ENCODE data around the gene ZNF460. TPM values are rescaled to one million over a fixed set of nuclear protein-coding genes. Genes with fewer than 3 reads are reported as not detected.

Gene ZNF460
- total RNA-seq, 1 experiment from 2014 or later: 68.2 TPM

- TF ChIP-seq, protein P1, sequence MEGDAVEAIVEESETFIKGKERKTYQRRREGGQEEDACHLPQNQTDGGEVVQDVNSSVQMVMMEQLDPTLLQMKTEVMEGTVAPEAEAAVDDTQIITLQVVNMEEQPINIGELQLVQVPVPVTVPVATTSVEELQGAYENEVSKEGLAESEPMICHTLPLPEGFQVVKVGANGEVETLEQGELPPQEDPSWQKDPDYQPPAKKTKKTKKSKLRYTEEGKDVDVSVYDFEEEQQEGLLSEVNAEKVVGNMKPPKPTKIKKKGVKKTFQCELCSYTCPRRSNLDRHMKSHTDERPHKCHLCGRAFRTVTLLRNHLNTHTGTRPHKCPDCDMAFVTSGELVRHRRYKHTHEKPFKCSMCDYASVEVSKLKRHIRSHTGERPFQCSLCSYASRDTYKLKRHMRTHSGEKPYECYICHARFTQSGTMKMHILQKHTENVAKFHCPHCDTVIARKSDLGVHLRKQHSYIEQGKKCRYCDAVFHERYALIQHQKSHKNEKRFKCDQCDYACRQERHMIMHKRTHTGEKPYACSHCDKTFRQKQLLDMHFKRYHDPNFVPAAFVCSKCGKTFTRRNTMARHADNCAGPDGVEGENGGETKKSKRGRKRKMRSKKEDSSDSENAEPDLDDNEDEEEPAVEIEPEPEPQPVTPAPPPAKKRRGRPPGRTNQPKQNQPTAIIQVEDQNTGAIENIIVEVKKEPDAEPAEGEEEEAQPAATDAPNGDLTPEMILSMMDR (IDR thresholded peaks at IDR 0.05; ENCODE audit: unreplicated experiment): no peak
- Mint-ChIP-seq H3K4me3 (ENCODE audit: low read depth, unreplicated experiment) (no peak overlapping the region), H3K36me3 (ENCODE audit: insufficient read depth, unreplicated experiment) (peaks cover 28% of the 10 kb centered on the region), H3K9me3 (ENCODE audit: low read depth, unreplicated experiment) (peaks cover 11% of the 10 kb centered on the region), H3K27ac (ENCODE audit: unreplicated experiment) (no peak overlapping the region), H3K4me1 (ENCODE audit: low read depth, unreplicated experiment) (peaks cover 21% of the 10 kb centered on the region), H3K27me3 (ENCODE audit: unreplicated experiment) (peaks cover 33% of the 10 kb centered on the region)
- intact Hi-C loops (cut with micrococcal nuclease; ENCODE audit: unreplicated experiment): no loop called here
- no TSS peak for BruUV-seq (replicated peaks)
- CTCF ChIA-PET: no interaction called here
- DNase-seq: no peak
Observed at GRCh38 chr19:57317503-57317902, 37.2 kb downstream of the ZNF460 start.

- Mint-ChIP-seq H3K27me3 (ENCODE audit: unreplicated experiment) (peaks cover 24% of the 10 kb centered on the region), H3K36me3 (ENCODE audit: insufficient read depth, unreplicated experiment) (peaks cover 41% of the 10 kb centered on the region), H3K4me3 (ENCODE audit: low read depth, unreplicated experiment) (peak overlapping the region; percentile 74), H3K4me1 (ENCODE audit: low read depth, unreplicated experiment) (peaks cover 24% of the 10 kb centered on the region), H3K9me3 (ENCODE audit: low read depth, unreplicated experiment) (peaks cover 10% of the 10 kb centered on the region), H3K27ac (ENCODE audit: unreplicated experiment) (peak overlapping the region; percentile 70)
- DNase-seq: no peak
- intact Hi-C loops (cut with micrococcal nuclease; ENCODE audit: unreplicated experiment): loop anchor here (5.0 kb wide), 1 partner anchor 42 kb away; the partner anchor contains the start of genes TRAPPC2B and ZNF547
- CTCF ChIA-PET: interaction anchor here (0.7 kb wide), 1 partner anchor 32 kb away, joined by 3 read pairs; no protein-coding TSS in a partner anchor
- BruUV-seq (replicated peaks): TSS peak; percentile 99
- TF ChIP-seq, protein P1 (IDR thresholded peaks at IDR 0.05; ENCODE audit: unreplicated experiment): no peak
Observed at GRCh38 chr19:57319869-57320179, 39.5 kb downstream of the ZNF460 start.

GRCh38 chr19:57320180-57321084, 40.1 kb downstream of the ZNF460 start, which contains the start of gene ZNF543:
Gene ZNF543, plus strand, starts transcription at chr19:57320472. Its CDS starts 382 bp downstream, at chr19:57320854.
- Mint-ChIP-seq H3K9me3 (ENCODE audit: low read depth, unreplicated experiment) (peaks cover 11% of the 10 kb centered on the region), H3K4me1 (ENCODE audit: low read depth, unreplicated experiment) (peaks cover 24% of the 10 kb centered on the region), H3K4me3 (ENCODE audit: low read depth, unreplicated experiment) (peak within 1 kb of the TSS; percentile 74), H3K27me3 (ENCODE audit: unreplicated experiment) (peaks cover 18% of the 10 kb centered on the region), H3K27ac (ENCODE audit: unreplicated experiment) (peak within 1 kb of the TSS; percentile 70), H3K36me3 (ENCODE audit: insufficient read depth, unreplicated experiment) (peaks cover 42% of the 10 kb centered on the region)
- BruUV-seq (replicated peaks): TSS peak; percentile 59
- peak; percentile 97 for DNase-seq
- TF ChIP-seq, protein P1 (IDR thresholded peaks at IDR 0.05; ENCODE audit: unreplicated experiment): no peak
- intact Hi-C loops (cut with micrococcal nuclease; ENCODE audit: unreplicated experiment): loop anchor here (5.0 kb wide), 1 partner anchor 42 kb away; the partner anchor contains the start of genes TRAPPC2B and ZNF547
- CTCF ChIA-PET: interaction anchor here (0.7 kb wide), 1 partner anchor 32 kb away, joined by 3 read pairs; no protein-coding TSS in a partner anchor

- Mint-ChIP-seq H3K27me3 (ENCODE audit: unreplicated experiment) (peaks cover 11% of the 10 kb centered on the region), H3K27ac (ENCODE audit: unreplicated experiment) (peak overlapping the region; percentile 70), H3K4me1 (ENCODE audit: low read depth, unreplicated experiment) (peaks cover 24% of the 10 kb centered on the region), H3K9me3 (ENCODE audit: low read depth, unreplicated experiment) (peaks cover 8% of the 10 kb centered on the region), H3K36me3 (ENCODE audit: insufficient read depth, unreplicated experiment) (peaks cover 47% of the 10 kb centered on the region), H3K4me3 (ENCODE audit: low read depth, unreplicated experiment) (peak overlapping the region; percentile 74)
- intact Hi-C loops (cut with micrococcal nuclease; ENCODE audit: unreplicated experiment): loop anchor here (5.0 kb wide), 1 partner anchor 41 kb away; the partner anchor contains the start of genes TRAPPC2B and ZNF547
- no peak for DNase-seq
- CTCF ChIA-PET: no interaction called here
- no TSS peak for BruUV-seq (replicated peaks)
- TF ChIP-seq, protein P1 (IDR thresholded peaks at IDR 0.05; ENCODE audit: unreplicated experiment): no peak
Observed at GRCh38 chr19:57321116-57321515, 40.8 kb downstream of the ZNF460 start.
